HepG2 (cell line): ENCODE data around the gene MLLT10. TPM values are rescaled to one million over a fixed set of nuclear protein-coding genes. Genes with fewer than 3 reads are reported as not detected.

Experiments used
- DPF2 ChIP-seq: sonication (generic); formaldehyde crosslinking; IDR thresholded peaks from 2 replicates; pipeline ENCODE4 v1.4.0; 2020; ENCODE audit warnings: mild to moderate bottlenecking, low read depth, missing genetic modification reagents, borderline replicate concordance
- FOXA3 ChIP-seq: IDR thresholded peaks from 2 replicates; pipeline ENCODE4 v1.6.1; 2016; ENCODE audit warnings: missing genetic modification reagents, missing compliant biosample characterization
- GPBP1L1 ChIP-seq: sonication (generic); formaldehyde crosslinking; IDR thresholded peaks from 2 replicates; pipeline ENCODE4 v1.5.0; 2020; ENCODE audit warnings: mild to moderate bottlenecking, missing genetic modification reagents
- HNRNPL ChIP-seq: fragments of 200-400 bp; formaldehyde crosslinking; IDR thresholded peaks from 2 replicates; pipeline ENCODE4 v1.6.1; 2017; ENCODE audit warnings: mild to moderate bottlenecking, low read depth, low read length
- MTA1 ChIP-seq: sonication (generic); formaldehyde crosslinking; IDR thresholded peaks from 2 replicates; pipeline ENCODE4 v1.4.0; 2020; ENCODE audit warnings: missing genetic modification reagents, mild to moderate bottlenecking, borderline replicate concordance
- NBN ChIP-seq: fragments of 450-650 bp; conservative IDR thresholded peaks from 2 replicates; pipeline ENCODE4 v1.6.1; 2017
- RBFOX2 ChIP-seq: fragments of 200-400 bp; formaldehyde crosslinking; IDR thresholded peaks from 2 replicates; pipeline ENCODE4 v1.6.1; 2017; ENCODE audit warnings: low read depth, mild to moderate bottlenecking, low read length
- SP4 ChIP-seq: sonication (generic); formaldehyde crosslinking; IDR thresholded peaks from 2 replicates; pipeline ENCODE4 v1.8.1; 2023; ENCODE audit warnings: mild to moderate bottlenecking, missing genetic modification reagents
- TARDBP ChIP-seq: sonication (generic); formaldehyde crosslinking; IDR thresholded peaks from 2 replicates; pipeline ENCODE4 v1.8.0; 2022; ENCODE audit warnings: mild to moderate bottlenecking, missing genetic modification reagents
- THAP11 ChIP-seq: IDR thresholded peaks from 2 replicates; pipeline ENCODE4 v1.6.1; 2016; ENCODE audit warnings: missing biosample characterization, missing genetic modification reagents
- TRAFD1 ChIP-seq: sonication (generic); formaldehyde crosslinking; IDR thresholded peaks from 2 replicates; pipeline ENCODE4 v1.5.1; 2020; ENCODE audit warnings: missing genetic modification reagents, mild to moderate bottlenecking, borderline replicate concordance
- YEATS4 ChIP-seq: sonication (generic); formaldehyde crosslinking; IDR thresholded peaks from 2 replicates; pipeline ENCODE4 v1.4.0; 2020; ENCODE audit warnings: missing genetic modification reagents, borderline replicate concordance
- ZBTB37 ChIP-seq: sonication (generic); formaldehyde crosslinking; IDR thresholded peaks from 2 replicates; pipeline ENCODE4 v1.4.0; 2020; ENCODE audit warnings: mild to moderate bottlenecking, missing genetic modification reagents
- ZNF235 ChIP-seq: sonication (generic); formaldehyde crosslinking; IDR thresholded peaks from 2 replicates; pipeline ENCODE4 v1.8.1; 2023; ENCODE audit warnings: mild to moderate bottlenecking, missing genetic modification reagents, borderline replicate concordance
- ZNF549 ChIP-seq: sonication (generic); formaldehyde crosslinking; IDR thresholded peaks from 2 replicates; pipeline ENCODE4 v1.5.0; 2020; ENCODE audit warnings: missing genetic modification reagents
- ZNF891 ChIP-seq: sonication (generic); formaldehyde crosslinking; IDR thresholded peaks from 2 replicates; pipeline ENCODE4 v1.5.0; 2020; ENCODE audit warnings: mild to moderate bottlenecking, missing genetic modification reagents
- polyA plus RNA-seq, 8 experiments: library from polyadenylated mRNA; depleted of rRNA in 3 of 8; stranded (reverse) in 7 of 8; unstranded in 1 of 8; fragments of >200 nt; fragmentation: Illumina TruSeq in 4 of 8; extraction: Trizol in 4 of 8; gene quantifications; 2 replicates each; pipeline versions ENCODE4 v1.2.1 to v1.2.3, GENCODE V29; 2011 to 2016; ENCODE audit warnings: low read depth in 4 of 8, missing spikeins in 1 of 8, mixed read lengths in 1 of 8; ENCODE audit not compliant: insufficient read depth in 1 of 8
- total RNA-seq, 5 experiments: library from RNA; depleted of rRNA; stranded (reverse); fragments of >200 nt; fragmentation: Illumina TruSeq; extraction: Trizol; gene quantifications; 2 replicates each; pipeline ENCODE4 v1.2.3, GENCODE V29; 2016; ENCODE audit warnings: low read depth in 1 of 5
- TF ChIP-seq, protein P1 (sequence below): sonication (generic); formaldehyde crosslinking; IDR thresholded peaks from 2 replicates; pipeline ENCODE4 v1.5.0; 2020; ENCODE audit warnings: missing genetic modification reagents
- TF ChIP-seq, protein P2 (sequence below): sonication (generic); formaldehyde crosslinking; IDR thresholded peaks from 2 replicates; pipeline ENCODE4 v1.5.0; 2020; ENCODE audit warnings: missing genetic modification reagents
- TF ChIP-seq, protein P3 (sequence below): sonication (generic); formaldehyde crosslinking; IDR thresholded peaks from 2 replicates; pipeline ENCODE4 v1.4.0; 2020; ENCODE audit warnings: missing genetic modification reagents, borderline replicate concordance

MLLT10 gene
- total and polyA plus RNA-seq, 2 of the 13 experiments (the other 11 are each of a cell fraction or from before 2014, with no cell fraction given): 51.3 to 84.1 TPM

DNA sequence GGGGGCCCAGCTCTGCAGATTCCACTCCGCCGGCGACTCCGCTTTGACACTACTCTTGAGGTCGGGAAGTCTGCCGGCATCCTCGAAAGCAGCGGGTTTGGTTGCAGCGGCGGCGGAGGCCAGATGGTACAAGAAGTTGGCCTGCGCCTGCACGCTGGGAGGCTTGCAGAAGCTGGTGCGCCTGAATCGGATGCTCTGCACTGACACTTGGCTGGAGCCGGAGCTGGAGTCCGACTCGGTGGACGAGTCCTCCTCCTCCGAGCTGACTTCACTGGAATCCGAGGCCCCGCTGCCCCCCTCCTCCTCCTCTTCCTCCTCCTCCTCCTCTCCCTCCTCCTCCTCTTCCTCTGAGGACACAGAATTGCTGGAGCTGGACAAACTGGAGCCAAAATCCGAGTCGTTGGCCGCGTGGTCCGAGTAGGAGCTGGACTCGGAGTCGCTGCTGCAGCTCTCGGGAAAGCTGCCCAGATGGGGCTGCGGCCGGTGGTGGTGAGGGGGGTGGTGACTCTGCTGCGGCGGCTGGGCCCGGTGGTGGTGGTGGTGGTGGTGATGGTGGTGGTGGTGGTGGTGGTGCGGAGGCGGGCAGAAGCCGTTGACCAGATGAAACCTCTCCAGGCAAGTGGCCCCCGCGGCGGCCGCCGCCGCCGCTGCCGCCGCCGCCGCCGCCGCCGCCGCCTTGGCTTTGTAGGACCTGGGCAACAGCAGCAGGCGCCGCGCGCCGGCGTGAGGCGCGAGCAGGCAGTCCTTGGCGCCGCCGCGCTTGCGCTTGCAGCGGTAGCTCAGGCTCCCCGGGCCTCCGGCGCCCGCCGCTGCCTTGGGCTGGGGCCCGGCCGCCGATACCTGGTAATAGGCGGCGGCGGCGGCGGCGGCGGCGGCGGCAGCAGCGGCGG, 17.5 kb upstream of the MLLT10 start (continued):
- TF ChIP-seq HNRNPL (0 out of 2 replicates have a peak, but pooled peaks have one; percentile 34), DPF2 (CRISPR knock-in tag) (0 out of 2 replicates have a peak, but pooled peaks have one; percentile 22), ZBTB37 (CRISPR knock-in tag) (peak; percentile 82), SP4 (0 out of 2 replicates have a peak, but pooled peaks have one; percentile 37), GPBP1L1 (CRISPR knock-in tag) (no peak), FOXA3 (CRISPR knock-in tag) (no peak), ZNF891 (CRISPR knock-in tag) (0 out of 2 replicates have a peak, but pooled peaks have one; percentile 71), MTA1 (peak; percentile 58; the same call in 1 of the 2 replicates), RBFOX2 (0 out of 2 replicates have a peak, but pooled peaks have one; percentile 11), TRAFD1 (0 out of 2 replicates have a peak, but pooled peaks have one; percentile 37), ZNF549 (CRISPR knock-in tag) (no peak), ZNF235 (peak; percentile 6; the same call in 1 of the 2 replicates), TARDBP (CRISPR knock-in tag) (0 out of 2 replicates have a peak, but pooled peaks have one; percentile 17), THAP11 (CRISPR knock-in tag) (no peak), YEATS4 (no peak; the same call in 1 of the 2 replicates), NBN (no peak)
- TF ChIP-seq, protein P1, sequence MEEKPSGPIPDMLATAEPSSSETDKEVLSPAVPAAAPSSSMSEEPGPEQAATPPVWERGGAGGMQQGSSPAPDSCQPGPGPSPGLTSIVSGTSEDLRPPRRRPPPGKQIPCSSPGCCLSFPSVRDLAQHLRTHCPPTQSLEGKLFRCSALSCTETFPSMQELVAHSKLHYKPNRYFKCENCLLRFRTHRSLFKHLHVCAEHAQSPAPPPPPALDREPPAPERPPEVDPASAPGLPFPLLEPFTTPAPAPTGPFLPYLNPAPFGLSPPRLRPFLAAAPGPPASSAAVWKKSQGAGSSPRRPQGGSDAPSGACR: peak; percentile 92; the same call in 1 of the 2 replicates
- TF ChIP-seq, protein P2, sequence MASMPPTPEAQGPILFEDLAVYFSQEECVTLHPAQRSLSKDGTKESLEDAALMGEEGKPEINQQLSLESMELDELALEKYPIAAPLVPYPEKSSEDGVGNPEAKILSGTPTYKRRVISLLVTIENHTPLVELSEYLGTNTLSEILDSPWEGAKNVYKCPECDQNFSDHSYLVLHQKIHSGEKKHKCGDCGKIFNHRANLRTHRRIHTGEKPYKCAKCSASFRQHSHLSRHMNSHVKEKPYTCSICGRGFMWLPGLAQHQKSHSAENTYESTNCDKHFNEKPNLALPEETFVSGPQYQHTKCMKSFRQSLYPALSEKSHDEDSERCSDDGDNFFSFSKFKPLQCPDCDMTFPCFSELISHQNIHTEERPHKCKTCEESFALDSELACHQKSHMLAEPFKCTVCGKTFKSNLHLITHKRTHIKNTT: no peak
- TF ChIP-seq, protein P3, sequence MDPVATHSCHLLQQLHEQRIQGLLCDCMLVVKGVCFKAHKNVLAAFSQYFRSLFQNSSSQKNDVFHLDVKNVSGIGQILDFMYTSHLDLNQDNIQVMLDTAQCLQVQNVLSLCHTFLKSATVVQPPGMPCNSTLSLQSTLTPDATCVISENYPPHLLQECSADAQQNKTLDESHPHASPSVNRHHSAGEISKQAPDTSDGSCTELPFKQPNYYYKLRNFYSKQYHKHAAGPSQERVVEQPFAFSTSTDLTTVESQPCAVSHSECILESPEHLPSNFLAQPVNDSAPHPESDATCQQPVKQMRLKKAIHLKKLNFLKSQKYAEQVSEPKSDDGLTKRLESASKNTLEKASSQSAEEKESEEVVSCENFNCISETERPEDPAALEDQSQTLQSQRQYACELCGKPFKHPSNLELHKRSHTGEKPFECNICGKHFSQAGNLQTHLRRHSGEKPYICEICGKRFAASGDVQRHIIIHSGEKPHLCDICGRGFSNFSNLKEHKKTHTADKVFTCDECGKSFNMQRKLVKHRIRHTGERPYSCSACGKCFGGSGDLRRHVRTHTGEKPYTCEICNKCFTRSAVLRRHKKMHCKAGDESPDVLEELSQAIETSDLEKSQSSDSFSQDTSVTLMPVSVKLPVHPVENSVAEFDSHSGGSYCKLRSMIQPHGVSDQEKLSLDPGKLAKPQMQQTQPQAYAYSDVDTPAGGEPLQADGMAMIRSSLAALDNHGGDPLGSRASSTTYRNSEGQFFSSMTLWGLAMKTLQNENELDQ (CRISPR knock-in tag): no peak
